K562 (cell line): ENCODE data around the gene CTNNA3. TPM values are rescaled to one million over a fixed set of nuclear protein-coding genes. Genes with fewer than 3 reads are reported as not detected.

ENCODE experiments used
- ARID4B ChIP-seq: sonication (generic); formaldehyde crosslinking; IDR thresholded peaks from 2 replicates; pipeline ENCODE4 v1.8.0; 2022; ENCODE audit warnings: mild to moderate bottlenecking, missing genetic modification reagents
- ESRRB ChIP-seq: fragments of 250-450 bp; sonication (Bioruptor Pico); IDR thresholded peaks from 2 replicates; pipeline ENCODE4 v1.5.0; 2020; ENCODE audit warnings: mild to moderate bottlenecking, moderate library complexity, borderline replicate concordance
- ILK ChIP-seq: fragments of 450-650 bp; IDR thresholded peaks from 2 replicates; pipeline ENCODE4 v1.6.1; 2016; ENCODE audit warnings: missing genetic modification characterization, low read depth, mild to moderate bottlenecking, missing compliant biosample characterization, moderate library complexity, borderline replicate concordance
- MAX ChIP-seq: sonication (generic); formaldehyde crosslinking; IDR thresholded peaks from 2 replicates; pipeline ENCODE4 v1.9.0; 2022; ENCODE audit warnings: mild to moderate bottlenecking, missing genetic modification reagents
- RCOR1 ChIP-seq, 2 experiments: IDR thresholded peaks; 2 replicates each; pipeline ENCODE4 v1.6.1; 2012; ENCODE audit warnings: low read depth in 2 of 2, low read length in 2 of 2, borderline replicate concordance in 1 of 2, improper control_type of control experiment in 1 of 2
- SIRT6 ChIP-seq: IDR thresholded peaks from one replicate; pipeline ENCODE4 v1.6.1; 2012; ENCODE audit warnings: low read depth, mild to moderate bottlenecking, control low read depth, inconsistent platforms, low read length, moderate library complexity
- SRSF7 ChIP-seq: fragments of 200-400 bp; formaldehyde crosslinking; optimal IDR thresholded peaks from 2 replicates; pipeline ENCODE3; 2017; ENCODE audit warnings: mild to moderate bottlenecking, low read depth, low read length
- polyA plus RNA-seq, 8 experiments: library from polyadenylated mRNA; depleted of rRNA in 4 of 8; stranded (reverse) in 5 of 8; unstranded in 3 of 8; fragments of >200 nt; fragmentation: Nextera tagmentation in 2 of 8; fragmentation: Illumina TruSeq in 1 of 8; extraction: Ambion mirVana in 2 of 8; extraction: Trizol in 1 of 8; gene quantifications; 2 replicates each; pipeline versions ENCODE4 v1.2.1 to v1.2.3, GENCODE V29; 2011 to 2014; ENCODE audit warnings: inconsistent platforms in 1 of 8, missing spikeins in 1 of 8
- total RNA-seq, 7 experiments: library from RNA; depleted of rRNA in 6 of 7; stranded (reverse); fragments of >200 nt in 6 of 7; fragmentation: Illumina TruSeq in 2 of 7; extraction: Trizol in 2 of 7; gene quantifications; 2 replicates each; pipeline versions ENCODE4 v1.2.1 to v1.2.3, GENCODE V29; 2011 to 2021; ENCODE audit warnings: low replicate concordance in 1 of 7

CTNNA3 gene
- total and polyA plus RNA-seq, 9 of the 15 experiments (the other 6 are each of a cell fraction or from before 2014, with no cell fraction given): 0.04 TPM; not detected in 8

- TF ChIP-seq SIRT6: no peak
- no peak for TF ChIP-seq ARID4B (CRISPR knock-in tag)
- TF ChIP-seq ESRRB (CRISPR knock-in tag): no peak
- TF ChIP-seq RCOR1 (IDR thresholded peaks at IDR 0.05; ENCODE audit: borderline replicate concordance in 1 of 2, low read depth in 2 of 2, low read length in 2 of 2): no peak
- TF ChIP-seq ILK: no peak
- no peak for TF ChIP-seq MAX
- TF ChIP-seq SRSF7: no peak
- TF ChIP-seq, all 486 proteins: peak for 0
Measured at GRCh38 chr10:66215920-66216319, 1480.1 kb downstream of the CTNNA3 start (continued).
